GM12892 (cell line): ENCODE measurements around the gene NOPCHAP1.

Experiments used
- POLR2A ChIP-seq: IDR thresholded peaks from 2 replicates; pipeline ENCODE4 v1.6.1; 2011; ENCODE audit warnings: low read depth, low read length, control low read depth
- POLR2AphosphoS5 ChIP-seq: IDR thresholded peaks from 2 replicates; pipeline ENCODE4 v1.6.1; 2011; ENCODE audit warnings: low read depth, low read length, control low read depth
- TAF1 ChIP-seq: IDR thresholded peaks from 2 replicates; pipeline ENCODE4 v1.6.1; 2011; ENCODE audit warnings: low read depth, mild to moderate bottlenecking, control low read depth, low read length, borderline replicate concordance

DNA sequence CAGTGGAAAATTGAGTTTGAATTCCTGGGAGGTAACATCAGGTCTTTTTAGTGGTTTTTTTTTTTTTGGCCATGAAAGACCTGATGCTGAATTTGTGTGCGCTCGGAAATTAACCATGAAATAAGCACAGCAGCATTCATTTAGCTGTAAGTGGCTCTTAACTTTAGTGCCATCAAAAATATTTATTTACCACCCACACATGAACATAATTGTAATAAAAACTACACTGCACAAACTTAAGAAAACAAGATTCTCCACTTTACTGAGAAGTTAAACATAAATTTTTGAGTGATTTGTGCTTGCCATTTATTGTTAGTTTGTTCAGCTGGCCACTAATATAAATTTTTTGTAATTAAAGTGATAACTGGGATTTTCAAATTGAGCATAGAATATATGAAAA is 30.4 kb upstream of the NOPCHAP1 start:
- TF ChIP-seq POLR2A (no peak), POLR2AphosphoS5 (no peak), TAF1 (no peak)
